GM10248 (cell line): ENCODE data around the gene PTCD1.
"Not testable (repeated sequence)": the region's sequence is repeated elsewhere in the genome, so short reads cannot be mapped to it uniquely, and the experiment has no call there.

Experiments used
- CTCF ChIA-PET: fragments of 300-600 bp; sonication (Branson Sonifier 250); formaldehyde crosslinking; extraction: SDS; loops from one replicate; lab custom pipeline; 2021; ENCODE audit warnings: antibody characterized with exemption; lab: Yijun Ruan, JAX
- POLR2A ChIA-PET: fragments of 350-650 bp; sonication (Branson Sonifier 250); formaldehyde crosslinking; extraction: SDS; loops from one replicate; lab custom pipeline; 2020; ENCODE audit warnings: antibody characterized with exemption; lab: Yijun Ruan, JAX
- DNase-seq: peaks from one replicate; pipeline ENCODE4 v3.0.0; 2012; ENCODE audit errors: extremely low spot score
- CTCF ChIP-seq: IDR thresholded peaks from 2 replicates; pipeline ENCODE4 v1.5.1; 2012; ENCODE audit warnings: mild to moderate bottlenecking, low read depth; ENCODE audit errors: extremely low read depth, missing control alignments, control extremely low read depth

PTCD1 gene

GRCh38 chr7:99387912-99388311 lies 50.7 kb downstream of the PTCD1 start:
- TF ChIP-seq CTCF = no peak
- CTCF ChIA-PET = interaction anchor here (0.9 to 1.7 kb wide), 4 partner anchors 11 to 349 kb away, joined by 3 to 6 read pairs (median 4); no protein-coding TSS in a partner anchor
- POLR2A ChIA-PET = no interaction called here
- no peak for DNase-seq

GRCh38 chr7:99387239-99387635 lies 51.4 kb downstream of the PTCD1 start:
- DNase-seq, POLR2A ChIA-PET: not testable (repeated sequence)
- CTCF ChIA-PET = interaction anchor here (0.9 to 1.8 kb wide), 10 partner anchors 11 to 348 kb away, joined by 3 to 11 read pairs (median 4); partner anchors contain the start of gene ARPC1B

- CTCF ChIA-PET = interaction anchor here (0.9 to 1.8 kb wide), 10 partner anchors 12 to 346 kb away, joined by 3 to 11 read pairs (median 4); partner anchors contain the start of gene ARPC1B
- DNase-seq = no peak
- peak; percentile 55 for TF ChIP-seq CTCF
- POLR2A ChIA-PET = interaction anchor here (0.6 kb wide), 1 partner anchor 275 kb away, joined by 3 read pairs; no protein-coding TSS in a partner anchor
These were observed 51.9 kb downstream of the PTCD1 start for GRCh38 chr7:99386584-99387238.

GRCh38 chr7:99385564-99385963 lies 53.0 kb downstream of the PTCD1 start:
- ChIA-PET CTCF (interaction anchor here (1.3 to 1.8 kb wide), 3 partner anchors 18 to 24 kb away, joined by 3 to 7 read pairs (median 6); no protein-coding TSS in a partner anchor), POLR2A (no interaction called here)
- DNase-seq = no peak
- no peak for TF ChIP-seq CTCF

- DNase-seq = no peak
- TF ChIP-seq CTCF = no peak
- ChIA-PET POLR2A (no interaction called here), CTCF (no interaction called here)
These were observed 54.1 kb downstream of the PTCD1 start for GRCh38 chr7:99384523-99384922.

GRCh38 chr7:99383791-99384370 lies 54.7 kb downstream of the PTCD1 start:
- ChIA-PET CTCF (no interaction called here), POLR2A (no interaction called here)
- no peak for DNase-seq
- no peak for TF ChIP-seq CTCF

GRCh38 chr7:99383203-99383602 lies 55.4 kb downstream of the PTCD1 start:
- ChIA-PET POLR2A (no interaction called here), CTCF (interaction anchor here (0.8 kb wide), 1 partner anchor 17 kb away, joined by 3 read pairs; no protein-coding TSS in a partner anchor)
- DNase-seq = no peak
- no peak for TF ChIP-seq CTCF
